Endodermal cell (in vitro differentiated cells): Measurements from ENCODE around the gene CXorf51A. TPM values are rescaled to one million over a fixed set of nuclear protein-coding genes. Genes with fewer than 3 reads are reported as not detected.

Experiments used
- total RNA-seq, 2 donors: library from RNA; stranded (reverse); fragmentation: NEBNext Ultra II Directional in 1 of 2; extraction: Animal tissue kit (Norgen Biotek cat#: 25700) in 1 of 2; gene quantifications; 2 replicates in 1 of 2; 3 replicates in 1 of 2; pipeline ENCODE4 v1.2.1, GENCODE V29; 2021

CXorf51A gene
- total RNA-seq, 2 donors from 2014 or later = not detected

Other genes starting within 250 kb of the CXorf51A start
- gene CXorf51B, start 5.0 kb downstream of the CXorf51A start, total RNA-seq = not detected